ENCODE results near the gene ZC3H14. TPM values are rescaled to one million over a fixed set of nuclear protein-coding genes. Genes with fewer than 3 reads are reported as not detected.

Gene ZC3H14
- total and polyA plus RNA-seq, 10 of the 15 experiments (the other 5 are each of a cell fraction or from before 2014, with no cell fraction given), result 17.9 to 97.1 (median 47.6) TPM

DNA sequence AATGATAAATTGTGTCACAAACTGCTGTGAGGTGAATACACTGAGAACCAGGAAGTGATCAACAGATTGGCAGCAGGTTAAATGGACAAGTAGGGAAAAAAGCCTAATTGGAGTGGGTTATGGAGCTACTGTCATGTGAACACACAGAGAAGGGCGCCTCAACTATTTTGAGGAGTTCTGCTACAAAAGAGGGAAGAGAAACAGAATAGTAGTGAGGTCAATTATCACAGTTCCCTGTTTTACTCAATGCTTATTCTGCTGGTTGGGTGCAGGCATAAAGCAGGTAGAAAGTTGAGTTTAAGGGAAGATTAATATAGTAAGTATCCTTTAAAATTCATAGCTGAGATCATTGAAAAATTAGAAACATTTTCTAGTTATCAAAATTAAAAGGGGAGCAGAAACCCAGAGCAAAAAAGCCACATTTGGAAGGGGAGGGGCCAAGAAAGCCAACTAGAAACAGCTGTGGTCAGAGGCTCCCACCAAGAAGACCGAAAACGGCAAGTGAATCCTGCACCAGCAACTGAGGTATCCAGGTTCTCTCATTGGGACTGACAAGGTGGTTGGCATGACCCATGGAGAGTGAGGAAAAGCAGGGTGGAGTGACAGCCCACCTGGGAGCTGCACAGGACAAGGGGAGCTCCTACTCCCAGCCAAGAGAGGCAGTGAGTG, 105.7 kb downstream of the ZC3H14 start:
- intact Hi-C loops (cut with micrococcal nuclease; ENCODE audit: unreplicated experiment) (loop anchor here (5.0 kb wide), 4 partner anchors 124 to 1249 kb away; partner anchors contain the start of gene EML5), in situ Hi-C loops (cut with MboI) (no loop called here)
- Histone ChIP-seq H4K20me1 (ENCODE audit: control insufficient read depth, insufficient read depth) (no peaks in the 10 kb centered on the region), H2AFZ (ENCODE audit: control insufficient read depth, low read depth, low read length) (peak overlapping the region; percentile 65), H3K4me1 (ENCODE audit: control insufficient read depth, insufficient read depth, low read length) (peaks cover 23% of the 10 kb centered on the region), H3K79me2 (ENCODE audit: control insufficient read depth, insufficient read depth, low read length) (no peaks in the 10 kb centered on the region), H3K27me3 (replicated peaks in 1 of 2; ENCODE audit: control insufficient read depth in 2 of 2, insufficient read depth in 2 of 2, low read length in 1 of 2) (no peaks in the 10 kb centered on the region), H3K4me2 (ENCODE audit: control insufficient read depth, insufficient read depth) (peak overlapping the region; percentile 84), H3K9ac (ENCODE audit: control insufficient read depth, insufficient read depth, low read length) (no peak overlapping the region), H3K36me3 (ENCODE audit: control insufficient read depth in 2 of 2, insufficient read depth in 2 of 2, low read length in 1 of 2) (no peaks in the 10 kb centered on the region), H3K9me3 (replicated peaks; ENCODE audit: control insufficient read depth, insufficient read depth, low read length) (no peaks in the 10 kb centered on the region; the same call in 1 of the 3 replicates), H3K27ac (ENCODE audit: control insufficient read depth, insufficient read depth) (peak overlapping the region; percentile 55), H3K4me3 (peak overlapping the region; percentile 16; the same call in 1 of the 2 replicates)
- RAD21 ChIA-PET (ENCODE audit: unreplicated experiment), result interaction anchor here (0.7 to 5.4 kb wide), 23 partner anchors 9 to 359 kb away, joined by 3 to 63 read pairs (median 5); partner anchors contain the start of genes EML5 and TTC8
- BruUV-seq (replicated peaks), result no TSS peak
- WGBS (ENCODE audit: insufficient coverage, insufficient replicate concordance, low lambda C conversion rate, missing lambda C conversion rate), result 2% methylated on average over 3 of the region's 3 CpGs
- ATAC-seq (peak; percentile 84), DNase-seq (ENCODE audit: low read depth, low spot score) (peak; percentile 17), FAIRE-seq (peak; percentile 95)
- SMC1A ChIA-PET (ENCODE audit: uncharacterized antibody, unreplicated experiment), result interaction anchor here (0.9 to 5.4 kb wide), 18 partner anchors 11 to 841 kb away, joined by 3 to 85 read pairs (median 4); partner anchors contain the start of gene TTC8
- POLR2A ChIA-PET, result interaction anchor here (3.9 kb wide), 1 partner anchor 14 kb away, joined by 20 read pairs; no protein-coding TSS in a partner anchor
- CTCF ChIA-PET, result interaction anchor here (0.5 to 4.8 kb wide), 31 partner anchors 11 to 901 kb away, joined by 3 to 88 read pairs (median 5); partner anchors contain the start of gene ZC3H14
- TF ChIP-seq, protein P1, sequence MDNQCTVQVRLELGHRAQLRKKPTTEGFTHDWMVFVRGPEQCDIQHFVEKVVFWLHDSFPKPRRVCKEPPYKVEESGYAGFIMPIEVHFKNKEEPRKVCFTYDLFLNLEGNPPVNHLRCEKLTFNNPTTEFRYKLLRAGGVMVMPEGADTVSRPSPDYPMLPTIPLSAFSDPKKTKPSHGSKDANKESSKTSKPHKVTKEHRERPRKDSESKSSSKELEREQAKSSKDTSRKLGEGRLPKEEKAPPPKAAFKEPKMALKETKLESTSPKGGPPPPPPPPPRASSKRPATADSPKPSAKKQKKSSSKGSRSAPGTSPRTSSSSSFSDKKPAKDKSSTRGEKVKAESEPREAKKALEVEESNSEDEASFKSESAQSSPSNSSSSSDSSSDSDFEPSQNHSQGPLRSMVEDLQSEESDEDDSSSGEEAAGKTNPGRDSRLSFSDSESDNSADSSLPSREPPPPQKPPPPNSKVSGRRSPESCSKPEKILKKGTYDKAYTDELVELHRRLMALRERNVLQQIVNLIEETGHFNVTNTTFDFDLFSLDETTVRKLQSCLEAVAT (IDR thresholded peaks at IDR 0.05), result no peak
- TF ChIP-seq, protein P2, sequence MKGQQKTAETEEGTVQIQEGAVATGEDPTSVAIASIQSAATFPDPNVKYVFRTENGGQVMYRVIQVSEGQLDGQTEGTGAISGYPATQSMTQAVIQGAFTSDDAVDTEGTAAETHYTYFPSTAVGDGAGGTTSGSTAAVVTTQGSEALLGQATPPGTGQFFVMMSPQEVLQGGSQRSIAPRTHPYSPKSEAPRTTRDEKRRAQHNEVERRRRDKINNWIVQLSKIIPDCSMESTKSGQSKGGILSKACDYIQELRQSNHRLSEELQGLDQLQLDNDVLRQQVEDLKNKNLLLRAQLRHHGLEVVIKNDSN (IDR thresholded peaks at IDR 0.05; ENCODE audit: borderline replicate concordance, extremely low read length, insufficient read depth, low read depth, low read length), result no peak
- no peak for TF ChIP-seq ZNF622 (IDR thresholded peaks at IDR 0.05)
- TF ChIP-seq YY1 (IDR thresholded peaks at IDR 0.05; ENCODE audit: low read depth, low read length), result no peak
- no peak for TF ChIP-seq NR2F1 (conservative IDR thresholded peaks at IDR 0.05)
- no peak for TF ChIP-seq HDAC6 (IDR thresholded peaks at IDR 0.05; ENCODE audit: unreplicated experiment)
- TF ChIP-seq CBFB (IDR thresholded peaks at IDR 0.05; ENCODE audit: low read depth), result no peak
- TF ChIP-seq, protein P3, sequence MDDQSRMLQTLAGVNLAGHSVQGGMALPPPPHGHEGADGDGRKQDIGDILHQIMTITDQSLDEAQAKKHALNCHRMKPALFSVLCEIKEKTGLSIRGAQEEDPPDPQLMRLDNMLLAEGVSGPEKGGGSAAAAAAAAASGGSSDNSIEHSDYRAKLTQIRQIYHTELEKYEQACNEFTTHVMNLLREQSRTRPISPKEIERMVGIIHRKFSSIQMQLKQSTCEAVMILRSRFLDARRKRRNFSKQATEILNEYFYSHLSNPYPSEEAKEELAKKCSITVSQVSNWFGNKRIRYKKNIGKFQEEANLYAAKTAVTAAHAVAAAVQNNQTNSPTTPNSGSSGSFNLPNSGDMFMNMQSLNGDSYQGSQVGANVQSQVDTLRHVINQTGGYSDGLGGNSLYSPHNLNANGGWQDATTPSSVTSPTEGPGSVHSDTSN (IDR thresholded peaks at IDR 0.05; ENCODE audit: insufficient replicate concordance, low read depth, low read length), result no peak
- TF ChIP-seq, protein P4, sequence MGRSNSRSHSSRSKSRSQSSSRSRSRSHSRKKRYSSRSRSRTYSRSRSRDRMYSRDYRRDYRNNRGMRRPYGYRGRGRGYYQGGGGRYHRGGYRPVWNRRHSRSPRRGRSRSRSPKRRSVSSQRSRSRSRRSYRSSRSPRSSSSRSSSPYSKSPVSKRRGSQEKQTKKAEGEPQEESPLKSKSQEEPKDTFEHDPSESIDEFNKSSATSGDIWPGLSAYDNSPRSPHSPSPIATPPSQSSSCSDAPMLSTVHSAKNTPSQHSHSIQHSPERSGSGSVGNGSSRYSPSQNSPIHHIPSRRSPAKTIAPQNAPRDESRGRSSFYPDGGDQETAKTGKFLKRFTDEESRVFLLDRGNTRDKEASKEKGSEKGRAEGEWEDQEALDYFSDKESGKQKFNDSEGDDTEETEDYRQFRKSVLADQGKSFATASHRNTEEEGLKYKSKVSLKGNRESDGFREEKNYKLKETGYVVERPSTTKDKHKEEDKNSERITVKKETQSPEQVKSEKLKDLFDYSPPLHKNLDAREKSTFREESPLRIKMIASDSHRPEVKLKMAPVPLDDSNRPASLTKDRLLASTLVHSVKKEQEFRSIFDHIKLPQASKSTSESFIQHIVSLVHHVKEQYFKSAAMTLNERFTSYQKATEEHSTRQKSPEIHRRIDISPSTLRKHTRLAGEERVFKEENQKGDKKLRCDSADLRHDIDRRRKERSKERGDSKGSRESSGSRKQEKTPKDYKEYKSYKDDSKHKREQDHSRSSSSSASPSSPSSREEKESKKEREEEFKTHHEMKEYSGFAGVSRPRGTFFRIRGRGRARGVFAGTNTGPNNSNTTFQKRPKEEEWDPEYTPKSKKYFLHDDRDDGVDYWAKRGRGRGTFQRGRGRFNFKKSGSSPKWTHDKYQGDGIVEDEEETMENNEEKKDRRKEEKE (IDR thresholded peaks at IDR 0.05), result no peak
- no peak for TF ChIP-seq SMC3 (IDR thresholded peaks at IDR 0.05; ENCODE audit: borderline replicate concordance, low read length)
- no peak for TF ChIP-seq BACH1 (IDR thresholded peaks at IDR 0.05; ENCODE audit: borderline replicate concordance)
- no peak for TF ChIP-seq JUND (IDR thresholded peaks at IDR 0.05; ENCODE audit: low read depth, low read length)
- no peak for TF ChIP-seq EP300 (IDR thresholded peaks at IDR 0.05; ENCODE audit: borderline replicate concordance in 1 of 2, control insufficient read depth in 1 of 2, low read depth in 2 of 2, low read length in 2 of 2)
- TF ChIP-seq FOXK2 (IDR thresholded peaks at IDR 0.05), result no peak
- no peak for TF ChIP-seq MYC (IDR thresholded peaks at IDR 0.05; ENCODE audit: insufficient read depth, insufficient read length, insufficient replicate concordance, low read length, severe bottlenecking)
- peak; percentile 92 for TF ChIP-seq SPI1 (IDR thresholded peaks at IDR 0.05; ENCODE audit: borderline replicate concordance, insufficient read depth, low read depth, low read length)

Data from GM12878 (cell line).